Right lobe of liver (tissue), 6 donors: ENCODE measurements around the gene AKAP8L. TPM values are rescaled to one million over a fixed set of nuclear protein-coding genes. Genes with fewer than 3 reads are reported as not detected.
A peak's percentile ranks its signal among the peaks of the same experiment; 100 is the strongest.
"Not testable (repeated sequence)": the region's sequence is repeated elsewhere in the genome, so short reads cannot be mapped to it uniquely, and the experiment has no call there.

Experiments
- ATAC-seq, 4 donors: fragments of 200-7000 bp; cut with Tn5 transposase; one replicate each; pipeline ENCODE4 v1.9.1; 2020; ENCODE audit warnings: mild to moderate bottlenecking in 4 of 4, moderate library complexity in 4 of 4
- DNase-seq, 3 donors: peaks; one replicate each; pipeline ENCODE4 v3.0.0-alpha.2; 2020
- H3K27ac ChIP-seq, 3 donors: fragments of 200-600 bp; one replicate each; pipeline ENCODE4 v1.8.0; 2022
- H3K27me3 ChIP-seq, 2 donors: fragments of 200-600 bp; one replicate each; pipeline ENCODE4 v1.8.0; 2022
- H3K36me3 ChIP-seq, 4 donors: fragments of 200-600 bp; sonication (generic) in 1 of 4; one replicate each; pipeline versions ENCODE4 v1.5.1 to v1.8.0; 2017 to 2022; ENCODE audit warnings: control low read depth in 1 of 4
- H3K4me1 ChIP-seq, 4 donors: fragments of 200-600 bp; sonication (generic) in 1 of 4; one replicate each; pipeline versions ENCODE4 v1.5.1 to v1.8.0; 2017 to 2022; ENCODE audit warnings: control low read depth in 1 of 4
- H3K4me3 ChIP-seq, 3 donors: fragments of 200-600 bp; one replicate each; pipeline ENCODE4 v1.8.0; 2022
- H3K9me3 ChIP-seq, 4 donors: fragments of 200-600 bp; sonication (generic) in 1 of 4; one replicate each; pipeline versions ENCODE4 v1.5.1 to v1.8.0; 2017 to 2022; ENCODE audit warnings: control low read depth in 1 of 4
- CTCF ChIP-seq, 4 donors: fragments of 200-600 bp in 3 of 4; fragments of 450-650 bp in 1 of 4; IDR thresholded peaks; one replicate each; pipeline versions ENCODE4 v1.5.1 to v1.8.0; 2016 to 2022; ENCODE audit warnings: antibody characterized with exemption in 4 of 4, mild to moderate bottlenecking in 2 of 4
- POLR2A ChIP-seq: fragments of 450-650 bp; IDR thresholded peaks from one replicate; pipeline ENCODE4 v1.6.1; 2017; ENCODE audit warnings: antibody characterized with exemption, mild to moderate bottlenecking
- WGBS: methylation state at CpG from one replicate; pipeline ENCODE4 v1.1.6; 2018; ENCODE audit warnings: low coverage, low lambda C conversion rate; ENCODE audit not compliant: insufficient coverage; ENCODE audit errors: missing lambda C conversion rate; 5-methylcytosine and 5-hydroxymethylcytosine counted together
- intact Hi-C, 2 donors: fragments of 100-400 bp; cut with DNase I; formaldehyde crosslinking; loops; one replicate each; pipeline versions ENCODE4 v1.11.2 to v1.14.1; 2022
- total RNA-seq, 6 experiments: library from RNA; depleted of rRNA in 2 of 6; stranded (reverse); fragments of >200 nt in 2 of 6; fragmentation: NEBNext Ultra II Directional in 3 of 6; extraction: Animal tissue kit (Norgen Biotek cat#: 25700) in 3 of 6; gene quantifications; one replicate each; pipeline versions ENCODE4 v1.1.0 to v1.2.4, GENCODE V29; 2016 to 2023
- donor health status: DM: no; HTN: yes; CAD: no.
- donor health status: DM: no; HTN: no; CAD: no.
- donor health status: DM: no; HTN: no; CAD: no.
- donor health status: DM: no; HTN: yes; CAD: no.
- donor health status: DM: no; HTN: yes; CAD: no.

AKAP8L gene
- total RNA-seq, 6 experiments from 2014 or later = 27.4 to 69.4 (median 49.6) TPM

GRCh38 chr19:15340086-15340485, 78.7 kb downstream of the AKAP8L start:
- H3K9me3 ChIP-seq = no peaks in the 10 kb centered on the region
- no peaks in the 10 kb centered on the region for H3K4me1 ChIP-seq
- 96% methylated on average over 3 of the region's 4 CpGs for WGBS
- TF ChIP-seq POLR2A (no peak), CTCF (IDR thresholded peaks at IDR 0.05) (no peak)
- H3K27me3 ChIP-seq = no peaks in the 10 kb centered on the region
- ATAC-seq = no peak
- no peak overlapping the region for H3K27ac ChIP-seq
- DNase-seq = no peak
- intact Hi-C loops = no loop called here
- H3K4me3 ChIP-seq = no peak overlapping the region
- no peaks in the 10 kb centered on the region for H3K36me3 ChIP-seq

GRCh38 chr19:15337202-15337601, 81.6 kb downstream of the AKAP8L start:
- Histone ChIP-seq H3K4me3 (no peak overlapping the region), H3K27me3 (no peaks in the 10 kb centered on the region), H3K9me3 (no peaks in the 10 kb centered on the region), H3K27ac (no peak overlapping the region), H3K36me3 (no peaks in the 10 kb centered on the region), H3K4me1 (peaks cover 0 to 11% (median 0%) of the 10 kb centered on the region in 4 donors)
- TF ChIP-seq CTCF (IDR thresholded peaks at IDR 0.05) (no peak), POLR2A (no peak)
- WGBS = 43% methylated on average over 8 of the region's 8 CpGs
- DNase-seq (no peak), ATAC-seq (peak in 1 of 4 donors; percentile 33)
- intact Hi-C loops = no loop called here

DNA sequence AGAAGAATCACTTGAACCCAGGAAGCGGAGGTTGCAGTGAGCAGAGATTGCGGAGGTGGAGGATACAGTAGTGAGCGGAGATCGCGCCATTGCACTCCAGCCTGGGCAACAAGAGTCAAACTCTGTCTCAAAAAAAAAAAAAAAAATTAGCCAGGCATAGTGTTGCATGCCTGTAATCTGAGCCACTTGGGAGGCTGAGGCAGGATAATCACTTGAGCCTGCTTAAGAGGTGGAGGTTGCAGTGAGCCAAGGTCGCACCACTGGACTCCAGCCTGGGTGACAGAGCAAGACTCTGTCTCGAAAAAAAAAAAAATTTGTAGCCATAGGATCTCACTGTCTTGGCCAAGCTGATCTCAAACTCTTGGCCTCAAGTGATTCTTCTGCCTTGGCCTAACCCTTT, 82.8 kb downstream of the AKAP8L start:
- H3K27me3 ChIP-seq, intact Hi-C loops, H3K36me3 ChIP-seq, DNase-seq, H3K9me3 ChIP-seq, ATAC-seq, H3K4me3 ChIP-seq, H3K27ac ChIP-seq: not testable (repeated sequence)
- H3K4me1 ChIP-seq = peaks cover 0 to 11% (median 0%) of the 10 kb centered on the region in 4 donors
- WGBS = 83% methylated on average over 7 of the region's 7 CpGs

DNA sequence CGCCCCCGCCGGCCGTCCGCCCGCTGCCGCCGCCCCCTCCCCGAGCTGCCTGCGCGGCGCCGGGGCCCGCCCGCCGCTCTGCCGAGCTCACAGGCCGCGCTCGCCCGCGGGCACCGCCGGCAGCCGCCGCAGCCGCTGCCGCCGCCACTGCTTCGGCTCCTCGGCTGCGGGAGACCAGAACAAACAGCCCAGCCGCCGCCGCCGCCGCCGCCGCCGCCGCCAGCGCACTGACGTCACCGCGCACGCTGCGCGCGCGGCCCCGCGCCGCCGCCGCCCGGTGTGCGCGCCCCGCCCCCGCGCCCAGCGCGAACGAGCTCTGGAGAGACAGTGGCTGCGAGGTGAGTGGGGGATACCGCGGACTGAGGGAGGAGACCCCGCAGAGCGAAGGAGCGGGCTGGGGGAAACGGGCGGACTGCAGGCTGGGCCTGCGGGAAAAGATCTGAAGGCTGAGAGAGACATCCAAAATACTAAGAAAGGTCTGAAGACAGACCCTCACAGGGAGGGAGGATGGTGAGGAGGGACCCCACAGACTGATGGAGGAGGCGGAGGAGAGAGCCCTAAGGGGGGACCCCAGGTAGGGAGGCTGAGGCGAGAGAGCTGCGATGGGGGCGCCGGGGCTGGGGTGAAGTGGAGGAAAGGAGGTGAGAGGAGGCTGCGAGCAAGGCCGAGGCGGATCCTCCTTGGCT, 86.3 kb downstream of the AKAP8L start, which contains the start of gene BRD4:
TSS of gene BRD4 (minus strand) at position 229 of the 686 bp plus-strand sequence. CDS start 59,440 bp downstream, outside the sequence.
- intact Hi-C loops = no loop called here
- H3K9me3 ChIP-seq = no peaks in the 10 kb centered on the region
- no peaks in the 10 kb centered on the region for H3K27me3 ChIP-seq
- peak; percentile 71 to 79 (median 76) for ATAC-seq
- H3K4me3 ChIP-seq = peak within 1 kb of the TSS; percentile 71 to 96 (median 89)
- no peaks in the 10 kb centered on the region for H3K36me3 ChIP-seq
- H3K4me1 ChIP-seq = peaks cover 0 to 35% (median 14%) of the 10 kb centered on the region in 4 donors
- H3K27ac ChIP-seq = peak within 1 kb of the TSS; percentile 87 to 94 (median 90)
- WGBS = 0% methylated on average over 31 of the region's 81 CpGs
- peak; percentile 75 to 85 (median 81) for DNase-seq
- no peak for TF ChIP-seq POLR2A
- TF ChIP-seq CTCF (IDR thresholded peaks at IDR 0.05) = no peak
